Neural cell (in vitro differentiated cells): ENCODE data around the gene CTSK.

Source experiments
- CTCF ChIP-seq: fragments of 450-650 bp; IDR thresholded peaks from 2 replicates; pipeline ENCODE4 v1.5.1; 2014; ENCODE audit warnings: antibody characterized with exemption, mild to moderate bottlenecking, moderate library complexity; ENCODE audit not compliant: poor library complexity, severe bottlenecking
- EP300 ChIP-seq: fragments of 450-650 bp; conservative IDR thresholded peaks from 2 replicates; pipeline ENCODE4 v1.6.1; 2014; ENCODE audit warnings: antibody characterized with exemption, mild to moderate bottlenecking, moderate library complexity; ENCODE audit not compliant: poor library complexity, severe bottlenecking
- EZH2 ChIP-seq: fragments of 200-600, 300-800 bp; shearing (Covaris generic), sonication (generic); IDR thresholded peaks from 2 replicates; pipeline ENCODE4 v1.6.1; 2014; ENCODE audit warnings: antibody characterized with exemption, low read length, borderline replicate concordance, mild to moderate bottlenecking; ENCODE audit not compliant: insufficient read depth, poor library complexity, severe bottlenecking
- MXI1 ChIP-seq: fragments of 450-650 bp; conservative IDR thresholded peaks from 2 replicates; pipeline ENCODE4 v1.6.1; 2014; ENCODE audit warnings: antibody characterized with exemption, mild to moderate bottlenecking; ENCODE audit not compliant: poor library complexity, severe bottlenecking
- POLR2AphosphoS5 ChIP-seq: IDR thresholded peaks from 2 replicates; pipeline ENCODE4 v1.6.1; 2012
- RAD21 ChIP-seq: fragments of 450-650 bp; conservative IDR thresholded peaks from 2 replicates; pipeline ENCODE4 v1.6.1; 2014; ENCODE audit warnings: antibody characterized with exemption, mild to moderate bottlenecking, moderate library complexity
- REST ChIP-seq: IDR thresholded peaks from 2 replicates; pipeline ENCODE4 v1.6.1; 2012; ENCODE audit warnings: borderline replicate concordance
- SMC3 ChIP-seq: fragments of 450-650 bp; conservative IDR thresholded peaks from 2 replicates; pipeline ENCODE4 v1.6.1; 2014; ENCODE audit warnings: antibody characterized with exemption, mild to moderate bottlenecking, moderate library complexity; ENCODE audit not compliant: poor library complexity
- TAF1 ChIP-seq: IDR thresholded peaks from 2 replicates; pipeline ENCODE4 v1.6.1; 2012; ENCODE audit warnings: low read depth

GRCh38 chr1:150810958-150811659 lies 3.0 kb upstream of the CTSK start:
- TF ChIP-seq CTCF (no peak), RAD21 (no peak), EZH2 (no peak), POLR2AphosphoS5 (no peak), TAF1 (no peak), REST (no peak), EP300 (no peak), MXI1 (no peak), SMC3 (no peak)
